SH-SY5Y (cell line): ENCODE results near the gene DCDC2B.

ENCODE experiments used
- GATA2 ChIP-seq: IDR thresholded peaks from 2 replicates; pipeline ENCODE4 v1.6.1; 2011; ENCODE audit warnings: mild to moderate bottlenecking, low read depth, low read length
- GATA3 ChIP-seq: IDR thresholded peaks from 2 replicates; pipeline ENCODE4 v1.6.1; 2011; ENCODE audit warnings: low read depth, mild to moderate bottlenecking, low read length, moderate library complexity

- TF ChIP-seq GATA3: no peak
- no peak for TF ChIP-seq GATA2
Measured at GRCh38 chr1:32208469-32208868, 420 bp upstream of the DCDC2B start.
